Activated gamma-delta T cell treated with Interleukin-2 at 50 U/mL for 16 hours (primary cell): ENCODE data around the gene FAM9C.
A peak's percentile ranks its signal among the peaks of the same experiment; 100 is the strongest.
"Not testable (repeated sequence)": the region's sequence is repeated elsewhere in the genome, so short reads cannot be mapped to it uniquely, and the experiment has no call there.

Experiments
- DNase-seq: peaks from one replicate; pipeline ENCODE4 v3.0.0-alpha.2; 2020

FAM9C gene

GRCh38 chrX:13074297-13075262, 30.2 kb upstream of the FAM9C start:
- DNase-seq: no peak

- DNase-seq: no peak
These were observed 25.5 kb upstream of the FAM9C start for GRCh38 chrX:13069771-13070416.

- DNase-seq: no peak
These were observed 24.2 kb upstream of the FAM9C start for GRCh38 chrX:13068651-13069050.

- no peak for DNase-seq
These were observed 23.4 kb upstream of the FAM9C start for GRCh38 chrX:13067773-13068172.

- DNase-seq: no peak
These were observed 22.0 kb upstream of the FAM9C start for GRCh38 chrX:13066391-13066790.

GRCh38 chrX:13064599-13065143, 20.3 kb upstream of the FAM9C start:
- no peak for DNase-seq

GRCh38 chrX:13063124-13063523, 18.7 kb upstream of the FAM9C start:
- DNase-seq: not testable (repeated sequence)

- DNase-seq: not testable (repeated sequence)
These were observed 17.9 kb upstream of the FAM9C start for GRCh38 chrX:13062331-13062730.

- not testable (repeated sequence) for DNase-seq
These were observed 16.8 kb upstream of the FAM9C start for GRCh38 chrX:13061215-13061708.

GRCh38 chrX:13059637-13060499, 15.4 kb upstream of the FAM9C start:
- no peak for DNase-seq

GRCh38 chrX:13055486-13055885, 11.1 kb upstream of the FAM9C start:
- no peak for DNase-seq

GRCh38 chrX:13053171-13053570, 8.8 kb upstream of the FAM9C start:
- no peak for DNase-seq

GRCh38 chrX:13051529-13052172, 7.2 kb upstream of the FAM9C start:
- peak; percentile 49 for DNase-seq

- DNase-seq: no peak
These were observed 6.7 kb upstream of the FAM9C start for GRCh38 chrX:13051167-13051528.

- DNase-seq: no peak
These were observed 5.7 kb upstream of the FAM9C start for GRCh38 chrX:13050151-13050550.

GRCh38 chrX:13048280-13048679, 3.9 kb upstream of the FAM9C start:
- no peak for DNase-seq

GRCh38 chrX:13047759-13048158, 3.3 kb upstream of the FAM9C start:
- no peak for DNase-seq

GRCh38 chrX:13046141-13046855, 1.9 kb upstream of the FAM9C start:
- DNase-seq: no peak

GRCh38 chrX:13043938-13044337, 482 bp downstream of the FAM9C start:
- DNase-seq: no peak

GRCh38 chrX:13043138-13043537, 1.3 kb downstream of the FAM9C start:
- no peak for DNase-seq

GRCh38 chrX:13036896-13037295, 7.5 kb downstream of the FAM9C start:
- no peak for DNase-seq

GRCh38 chrX:13033193-13033592, 11.2 kb downstream of the FAM9C start:
- DNase-seq: no peak
